DMS114 treated with DMSO at 0.1 percent for 48 hours (cell line): ENCODE measurements around the gene ASB8.

Experiments
- DNase-seq: peaks from one replicate; lab custom pipeline; 2025; ENCODE audit not compliant: unreplicated experiment; lab: John Stamatoyannopoulos, UW

The ASB8 gene

GRCh38 chr12:48106681-48107613 is 50.4 kb downstream of the ASB8 start:
- no peak for DNase-seq

- DNase-seq = peak; percentile 86
These were observed 51.2 kb downstream of the ASB8 start, which contains the start of gene SENP1 for GRCh38 chr12:48105867-48106680. SENP1 (minus strand) TSS chr12:48106079; CDS start chr12:48101472, 4,607 bp downstream.

- DNase-seq = no peak
These were observed 51.9 kb downstream of the ASB8 start for GRCh38 chr12:48105321-48105866.

GRCh38 chr12:48104531-48104930 is 52.8 kb downstream of the ASB8 start:
- DNase-seq = peak; percentile 23
